Natural killer cell (primary cell): ENCODE data around the gene CENPE. TPM values are rescaled to one million over a fixed set of nuclear protein-coding genes. Genes with fewer than 3 reads are reported as not detected.
"Not testable (repeated sequence)": the region's sequence is repeated elsewhere in the genome, so short reads cannot be mapped to it uniquely, and the experiment has no call there.

Experiments
- ATAC-seq, 3 donors: fragments of 150-1000 bp in 2 of 3; fragments of 200-7000 bp in 1 of 3; cut with Tn5 transposase; 1 replicate in 1 of 3; 2 replicates in 2 of 3; pipeline ENCODE4 v1.10.0; 2021; ENCODE audit warnings: mild to moderate bottlenecking in 2 of 3, moderate library complexity in 2 of 3
- DNase-seq, 2 donors: peaks; one replicate each; pipeline versions ENCODE4 v3.0.0 to v3.0.0-alpha.2; 2013 to 2021; ENCODE audit warnings: mixed read lengths in 1 of 2
- H3K27ac ChIP-seq: one replicate; pipeline ENCODE4 v1.5.1; 2013; ENCODE audit warnings: mild to moderate bottlenecking, low read length
- H3K27me3 ChIP-seq: one replicate; pipeline ENCODE4 v1.6.1; 2013; ENCODE audit warnings: low read length; ENCODE audit not compliant: control insufficient read depth, insufficient read depth
- H3K36me3 ChIP-seq: one replicate; pipeline ENCODE4 v1.6.1; 2013; ENCODE audit warnings: low read length; ENCODE audit not compliant: control insufficient read depth, insufficient read depth
- H3K4me1 ChIP-seq: one replicate; pipeline ENCODE4 v1.6.1; 2013; ENCODE audit warnings: low read length; ENCODE audit not compliant: control insufficient read depth, insufficient read depth
- H3K4me3 ChIP-seq: one replicate; pipeline ENCODE4 v1.5.1; 2013; ENCODE audit warnings: low read length
- H3K9me3 ChIP-seq: one replicate; pipeline ENCODE4 v1.6.1; 2013; ENCODE audit warnings: low read length; ENCODE audit not compliant: control insufficient read depth, insufficient read depth
- H3K27ac Mint-ChIP-seq, 2 donors: one replicate each; pipeline ENCODE4 v1.8.0; 2022; ENCODE audit warnings: mild to moderate bottlenecking in 2 of 2, mixed read lengths in 2 of 2, moderate library complexity in 1 of 2
- H3K27me3 Mint-ChIP-seq, 2 donors: one replicate each; pipeline ENCODE4 v1.8.0; 2022; ENCODE audit warnings: low read depth in 2 of 2, mixed read lengths in 2 of 2
- H3K36me3 Mint-ChIP-seq: one replicate; pipeline ENCODE4 v1.8.0; 2022; ENCODE audit warnings: mixed read lengths
- H3K4me1 Mint-ChIP-seq, 2 donors: one replicate each; pipeline ENCODE4 v1.8.0; 2022; ENCODE audit warnings: mixed read lengths in 2 of 2
- H3K4me3 Mint-ChIP-seq: one replicate; pipeline ENCODE4 v1.8.0; 2022; ENCODE audit warnings: mild to moderate bottlenecking, moderate library complexity, mixed read lengths
- H3K9me3 Mint-ChIP-seq, 2 donors: one replicate each; pipeline ENCODE4 v1.8.0; 2022; ENCODE audit warnings: mixed read lengths in 2 of 2
- CTCF ChIP-seq: fragments of 200-600 bp; IDR thresholded peaks from one replicate; pipeline ENCODE4 v1.8.0; 2022; ENCODE audit warnings: antibody characterized with exemption
- WGBS: methylation state at CpG from one replicate; pipeline ENCODE4 v1.1.7; 2013; ENCODE audit warnings: missing lambda C conversion rate; ENCODE audit not compliant: insufficient coverage; 5-methylcytosine and 5-hydroxymethylcytosine counted together
- intact Hi-C: fragments of 100-400 bp; cut with micrococcal nuclease; formaldehyde crosslinking; loops from one replicate; pipeline ENCODE4 v1.14.2; 2022
- total RNA-seq, 4 donors: library from RNA; stranded (reverse); fragments of 120-200 nt in 1 of 4; gene quantifications; one replicate each; pipeline versions ENCODE4 v1.2.3 to v1.2.4, GENCODE V29; 2013 to 2022

CENPE gene
- total RNA-seq, 3 donors from 2014 or later (not counting 1 experiment from before 2014, with no cell fraction given) = 2.7 to 6.9 (median 4.8) TPM

DNA sequence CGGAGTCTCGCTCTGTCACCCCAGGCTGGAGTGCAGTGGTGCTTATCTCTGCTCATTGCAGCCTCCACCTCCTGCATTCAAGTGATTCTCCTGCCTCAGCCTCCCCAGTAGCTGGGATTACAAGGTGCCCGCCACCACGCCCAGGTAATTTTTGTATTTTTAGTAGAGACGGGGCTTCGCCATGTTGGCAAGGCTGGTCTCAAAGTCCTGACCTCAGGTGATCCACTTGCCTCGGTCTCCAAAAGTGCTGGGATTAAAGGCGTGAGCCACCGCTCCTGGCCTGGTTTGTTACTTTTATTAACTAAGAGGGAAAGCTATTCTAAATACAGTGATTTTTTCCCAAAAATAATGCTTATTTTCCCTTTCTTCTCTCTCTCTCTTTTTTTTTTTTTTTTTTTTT lies 866 bp upstream of the CENPE start:
- Histone ChIP-seq H3K4me1 (peaks cover 11% of the 10 kb centered on the region), H3K27ac (no peak overlapping the region), H3K4me3 (peak overlapping the region; percentile 63), H3K27me3 (no peaks in the 10 kb centered on the region), H3K36me3 (no peaks in the 10 kb centered on the region), H3K9me3 (no peaks in the 10 kb centered on the region)
- no peak for DNase-seq
- H3K4me3 Mint-ChIP-seq = peak overlapping the region; percentile 88
- no peak for TF ChIP-seq CTCF
- intact Hi-C loops = no loop called here
- WGBS = 84% methylated on average over 5 of the region's 9 CpGs
- peaks cover 14 to 19% of the 10 kb centered on the region in 2 donors for H3K4me1 Mint-ChIP-seq
- no peak for ATAC-seq
- no peaks in the 10 kb centered on the region for H3K36me3 Mint-ChIP-seq
- peak overlapping the region; percentile 86 to 98 for H3K27ac Mint-ChIP-seq
- H3K27me3 Mint-ChIP-seq = peaks cover 9 to 14% of the 10 kb centered on the region in 2 donors
- H3K9me3 Mint-ChIP-seq = no peaks in the 10 kb centered on the region

GRCh38 chr4:103197765-103198110 lies 405 bp downstream of the CENPE start:
- peaks cover 11% of the 10 kb centered on the region for H3K4me1 ChIP-seq
- Mint-ChIP-seq H3K27me3 (peaks cover 9% of the 10 kb centered on the region in 2 donors), H3K36me3 (no peaks in the 10 kb centered on the region), H3K4me1 (peaks cover 14 to 19% of the 10 kb centered on the region in 2 donors), H3K27ac (peak overlapping the region; percentile 86 to 98), H3K4me3 (peak overlapping the region; percentile 88), H3K9me3 (no peaks in the 10 kb centered on the region)
- peak overlapping the region; percentile 63 for H3K4me3 ChIP-seq
- H3K36me3 ChIP-seq = no peaks in the 10 kb centered on the region
- intact Hi-C loops = no loop called here
- no peak overlapping the region for H3K27ac ChIP-seq
- 2% methylated on average over 9 of the region's 9 CpGs for WGBS
- no peak for TF ChIP-seq CTCF
- no peak for DNase-seq
- peak; percentile 20 to 55 (median 25) for ATAC-seq
- no peaks in the 10 kb centered on the region for H3K27me3 ChIP-seq
- H3K9me3 ChIP-seq = no peaks in the 10 kb centered on the region

GRCh38 chr4:103193457-103193856 lies 4.7 kb downstream of the CENPE start:
- no peak overlapping the region for H3K4me3 Mint-ChIP-seq
- WGBS = no CpG with 5 or more reads among the region's 2 CpGs
- H3K27ac Mint-ChIP-seq = no peak overlapping the region
- H3K36me3 ChIP-seq = no peaks in the 10 kb centered on the region
- no peak overlapping the region for H3K4me3 ChIP-seq
- no peaks in the 10 kb centered on the region for H3K9me3 Mint-ChIP-seq
- peaks cover 13 to 15% of the 10 kb centered on the region in 2 donors for H3K4me1 Mint-ChIP-seq
- no peak for ATAC-seq
- no peaks in the 10 kb centered on the region for H3K36me3 Mint-ChIP-seq
- no peak overlapping the region for H3K27ac ChIP-seq
- no peaks in the 10 kb centered on the region for H3K27me3 ChIP-seq
- no peak for TF ChIP-seq CTCF
- H3K9me3 ChIP-seq = no peaks in the 10 kb centered on the region
- no peak for DNase-seq
- peaks cover 6% of the 10 kb centered on the region for H3K4me1 ChIP-seq
- no peaks in the 10 kb centered on the region for H3K27me3 Mint-ChIP-seq
- intact Hi-C loops = no loop called here

GRCh38 chr4:103171006-103171405 lies 27.1 kb downstream of the CENPE start:
- Mint-ChIP-seq H3K27ac (no peak overlapping the region), H3K36me3 (peaks cover 9% of the 10 kb centered on the region), H3K27me3 (no peaks in the 10 kb centered on the region), H3K4me1 (no peaks in the 10 kb centered on the region), H3K9me3 (peaks cover 6% of the 10 kb centered on the region in 2 donors), H3K4me3 (no peak overlapping the region)
- intact Hi-C loops = no loop called here
- H3K27ac ChIP-seq = no peak overlapping the region
- H3K4me3 ChIP-seq = no peak overlapping the region
- H3K27me3 ChIP-seq = no peaks in the 10 kb centered on the region
- no peak for TF ChIP-seq CTCF
- no peak for DNase-seq
- H3K36me3 ChIP-seq = no peaks in the 10 kb centered on the region
- H3K9me3 ChIP-seq = peaks cover 11% of the 10 kb centered on the region
- no peaks in the 10 kb centered on the region for H3K4me1 ChIP-seq
- ATAC-seq = no peak

GRCh38 chr4:103169750-103170149 lies 28.4 kb downstream of the CENPE start:
- H3K4me1 ChIP-seq, H3K4me3 Mint-ChIP-seq, H3K27me3 Mint-ChIP-seq, H3K36me3 Mint-ChIP-seq, DNase-seq, H3K4me1 Mint-ChIP-seq, H3K4me3 ChIP-seq, H3K27ac ChIP-seq, H3K27ac Mint-ChIP-seq, intact Hi-C loops, H3K36me3 ChIP-seq, H3K9me3 Mint-ChIP-seq, ATAC-seq, H3K27me3 ChIP-seq: not testable (repeated sequence)
- H3K9me3 ChIP-seq = peaks cover 11% of the 10 kb centered on the region
- 100% methylated on average over 1 of the region's 2 CpGs for WGBS
